K562 (cell line): ENCODE measurements around the gene MYH9. TPM values are rescaled to one million over a fixed set of nuclear protein-coding genes. Genes with fewer than 3 reads are reported as not detected.
A peak's percentile ranks its signal among the peaks of the same experiment; 100 is the strongest.

ENCODE experiments used
- GABPB1 ChIP-seq: sonication (generic); formaldehyde crosslinking; IDR thresholded peaks from 2 replicates; pipeline ENCODE4 v1.8.0; 2022; ENCODE audit warnings: mild to moderate bottlenecking, missing genetic modification reagents
- ID3 ChIP-seq, 2 experiments: fragments of 250-450 bp in 1 of 2; fragments of 450-650 bp in 1 of 2; sonication (Bioruptor Pico) in 1 of 2; IDR thresholded peaks; 2 replicates each; pipeline versions ENCODE4 v1.6.1 to v1.8.0; 2016 to 2021; ENCODE audit warnings: mild to moderate bottlenecking in 2 of 2, moderate library complexity in 2 of 2, missing compliant biosample characterization in 1 of 2, missing genetic modification characterization in 1 of 2
- MAZ ChIP-seq, 2 experiments: fragments of 450-650 bp in 1 of 2; sonication (generic) in 1 of 2; formaldehyde crosslinking; IDR thresholded peaks in 1 of 2; conservative IDR thresholded peaks in 1 of 2; 2 replicates each; pipeline versions ENCODE4 v1.4.0 to v1.5.0; 2020; ENCODE audit warnings: mild to moderate bottlenecking in 1 of 2, missing genetic modification reagents in 1 of 2
- MED1 ChIP-seq: sonication (generic); formaldehyde crosslinking; IDR thresholded peaks from 2 replicates; pipeline ENCODE4 v1.8.1; 2023; ENCODE audit warnings: missing genetic modification reagents, borderline replicate concordance
- PHB ChIP-seq: fragments of 250-450 bp; sonication (Bioruptor Pico); IDR thresholded peaks from 2 replicates; pipeline ENCODE4 v1.5.0; 2021
- RBM25 ChIP-seq: fragments of 200-400 bp; formaldehyde crosslinking; IDR thresholded peaks from 2 replicates; pipeline ENCODE4 v1.6.1; 2018; ENCODE audit warnings: low read length, low read depth, moderate library complexity; ENCODE audit not compliant: severe bottlenecking
- STAT5A ChIP-seq: IDR thresholded peaks from 2 replicates; pipeline ENCODE4 v1.6.1; 2012; ENCODE audit warnings: low read length, inconsistent platforms, borderline replicate concordance
- ZFX ChIP-seq: sonication (generic); formaldehyde crosslinking; IDR thresholded peaks from 2 replicates; pipeline ENCODE4 v1.8.0; 2022; ENCODE audit warnings: mild to moderate bottlenecking, missing genetic modification reagents, moderate library complexity
- ZMIZ1 ChIP-seq, 2 experiments: fragments of 150-350 bp in 1 of 2; IDR thresholded peaks; 2 replicates each; pipeline ENCODE4 v1.6.1; 2012 to 2016; ENCODE audit warnings: low read depth in 2 of 2, low read length in 2 of 2, mild to moderate bottlenecking in 1 of 2, moderate library complexity in 1 of 2
- ZNF165 ChIP-seq: fragments of 250-450 bp; sonication (Bioruptor Pico); IDR thresholded peaks from 2 replicates; pipeline ENCODE4 v1.4.0; 2020; ENCODE audit warnings: borderline replicate concordance
- ZNF592 ChIP-seq: fragments of 450-650 bp; IDR thresholded peaks from 2 replicates; pipeline ENCODE4 v1.6.1; 2017; ENCODE audit warnings: antibody characterized with exemption, mild to moderate bottlenecking
- polyA plus RNA-seq, 8 experiments: library from polyadenylated mRNA; depleted of rRNA in 4 of 8; stranded (reverse) in 5 of 8; unstranded in 3 of 8; fragments of >200 nt; fragmentation: Nextera tagmentation in 2 of 8; fragmentation: Illumina TruSeq in 1 of 8; extraction: Ambion mirVana in 2 of 8; extraction: Trizol in 1 of 8; gene quantifications; 2 replicates each; pipeline versions ENCODE4 v1.2.1 to v1.2.3, GENCODE V29; 2011 to 2014; ENCODE audit warnings: inconsistent platforms in 1 of 8, missing spikeins in 1 of 8
- total RNA-seq, 7 experiments: library from RNA; depleted of rRNA in 6 of 7; stranded (reverse); fragments of >200 nt in 6 of 7; fragmentation: Illumina TruSeq in 2 of 7; extraction: Trizol in 2 of 7; gene quantifications; 2 replicates each; pipeline versions ENCODE4 v1.2.1 to v1.2.3, GENCODE V29; 2011 to 2021; ENCODE audit warnings: low replicate concordance in 1 of 7
- TF ChIP-seq, protein P1 (sequence below): fragments of 250-450 bp; sonication (Bioruptor Pico); IDR thresholded peaks from 2 replicates; pipeline ENCODE4 v1.5.0; 2021
- TF ChIP-seq, protein P2 (sequence below): fragments of 450-650 bp; IDR thresholded peaks from 2 replicates; pipeline ENCODE4 v1.6.1; 2016; ENCODE audit warnings: antibody characterized with exemption

The MYH9 gene
- total and polyA plus RNA-seq, 9 of the 15 experiments (the other 6 are each of a cell fraction or from before 2014, with no cell fraction given), result 0.71 to 111 (median 24.6) TPM

GRCh38 chr22:36334081-36334820, 53.5 kb downstream of the MYH9 start (continued):
- no peak for TF ChIP-seq ID3 (CRISPR knock-in tag; IDR thresholded peaks at IDR 0.05)
- 0 out of 2 replicates have a peak, but pooled peaks have one; percentile 16 for TF ChIP-seq ID3 (tag; IDR thresholded peaks at IDR 0.05)
- peak; percentile 54; the same call in 1 of the 2 replicates for TF ChIP-seq STAT5A
- no peak for TF ChIP-seq MED1 (CRISPR knock-in tag)
- TF ChIP-seq GABPB1 (CRISPR knock-in tag), result no peak
- TF ChIP-seq MAZ (CRISPR knock-in tag; conservative IDR thresholded peaks at IDR 0.05 in 1 of 2, IDR thresholded peaks at IDR 0.05 in 1 of 2), result peak in 1 of 2 experiments; percentile 23; a peak in 1 of 4 replicates
- no peak for TF ChIP-seq RBM25
- TF ChIP-seq PHB, result no peak
- TF ChIP-seq ZNF165 (CRISPR knock-in tag), result no peak
- TF ChIP-seq, protein P1, sequence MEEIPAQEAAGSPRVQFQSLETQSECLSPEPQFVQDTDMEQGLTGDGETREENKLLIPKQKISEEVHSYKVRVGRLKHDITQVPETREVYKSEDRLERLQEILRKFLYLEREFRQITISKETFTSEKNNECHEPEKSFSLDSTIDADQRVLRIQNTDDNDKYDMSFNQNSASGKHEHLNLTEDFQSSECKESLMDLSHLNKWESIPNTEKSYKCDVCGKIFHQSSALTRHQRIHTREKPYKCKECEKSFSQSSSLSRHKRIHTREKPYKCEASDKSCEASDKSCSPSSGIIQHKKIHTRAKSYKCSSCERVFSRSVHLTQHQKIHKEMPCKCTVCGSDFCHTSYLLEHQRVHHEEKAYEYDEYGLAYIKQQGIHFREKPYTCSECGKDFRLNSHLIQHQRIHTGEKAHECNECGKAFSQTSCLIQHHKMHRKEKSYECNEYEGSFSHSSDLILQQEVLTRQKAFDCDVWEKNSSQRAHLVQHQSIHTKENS (CRISPR knock-in tag), result no peak
- TF ChIP-seq ZNF592, result peak; percentile 88
- TF ChIP-seq ZMIZ1 (IDR thresholded peaks at IDR 0.05; ENCODE audit: low read depth in 2 of 2, low read length in 2 of 2), result no peak
- TF ChIP-seq, protein P2, sequence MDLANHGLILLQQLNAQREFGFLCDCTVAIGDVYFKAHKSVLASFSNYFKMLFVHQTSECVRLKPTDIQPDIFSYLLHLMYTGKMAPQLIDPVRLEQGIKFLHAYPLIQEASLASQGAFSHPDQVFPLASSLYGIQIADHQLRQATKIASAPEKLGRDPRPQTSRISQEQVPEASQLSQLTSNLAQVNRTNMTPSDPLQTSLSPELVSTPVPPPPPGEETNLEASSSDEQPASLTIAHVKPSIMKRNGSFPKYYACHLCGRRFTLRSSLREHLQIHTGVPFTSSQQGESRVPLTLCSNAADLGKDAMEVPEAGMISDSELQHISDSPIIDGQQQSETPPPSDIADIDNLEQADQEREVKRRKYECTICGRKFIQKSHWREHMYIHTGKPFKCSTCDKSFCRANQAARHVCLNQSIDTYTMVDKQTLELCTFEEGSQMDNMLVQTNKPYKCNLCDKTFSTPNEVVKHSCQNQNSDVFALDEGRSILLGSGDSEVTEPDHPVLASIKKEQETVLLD, result peak; percentile 79; the same call in 1 of the 2 replicates
- TF ChIP-seq ZFX (CRISPR knock-in tag), result peak; percentile 44
